HG02588 (cell line): ENCODE data around the gene GABRB3.

Experiments
- ATAC-seq: cut with Tn5 transposase; IDR thresholded peaks from one replicate; pipeline ENCODE4 v1.9.1; 2021; ENCODE audit warnings: mild to moderate bottlenecking, moderate library complexity; ENCODE audit not compliant: unreplicated experiment

The GABRB3 gene

DNA sequence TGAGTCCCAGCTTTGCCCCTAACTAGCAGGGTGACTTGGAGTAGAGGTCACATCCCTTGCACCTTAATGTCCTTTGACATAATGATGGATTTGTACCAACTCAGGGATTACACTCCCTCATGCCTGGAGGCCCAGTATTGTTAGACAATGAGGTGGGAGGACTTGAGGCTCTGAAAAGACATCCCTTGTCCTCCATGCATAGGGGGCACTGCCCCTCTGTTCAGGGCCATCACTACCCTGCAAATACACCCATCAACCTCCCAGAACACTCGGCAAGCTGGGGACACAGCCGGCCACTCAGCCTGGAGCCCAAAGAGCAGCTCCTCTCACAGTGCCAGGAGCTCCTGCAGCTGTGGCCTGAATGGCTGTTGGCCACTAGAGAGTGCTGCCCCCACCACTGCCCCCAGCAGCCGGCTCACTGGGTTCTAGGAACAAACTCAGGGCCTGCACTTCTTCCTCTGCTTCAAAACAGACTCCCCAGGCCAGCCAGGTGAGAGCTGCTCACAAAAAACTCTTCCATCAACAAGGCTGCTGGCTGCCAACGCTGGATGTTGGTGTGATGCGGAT, 90.2 kb downstream of the GABRB3 start:
- ATAC-seq = no peak

DNA sequence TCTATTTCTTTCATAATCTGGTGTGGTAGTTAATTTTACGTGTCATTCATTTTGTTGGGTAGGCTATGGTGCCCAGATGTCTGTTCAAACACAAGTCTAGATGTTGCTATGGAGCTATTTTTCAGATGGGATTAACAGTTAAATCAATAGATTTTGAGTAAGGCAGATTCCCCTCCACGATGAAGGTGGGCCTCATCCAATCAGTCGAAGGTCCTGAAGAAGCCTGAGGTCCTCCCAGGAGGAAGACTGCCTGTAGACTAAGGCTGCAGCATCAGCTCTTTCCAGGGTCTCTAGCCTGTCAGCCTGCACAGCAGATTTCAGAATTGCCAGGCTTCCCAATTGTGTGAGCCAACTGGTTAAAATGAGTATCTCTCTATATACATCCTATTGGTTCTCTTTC, 92.9 kb downstream of the GABRB3 start:
- no peak for ATAC-seq

DNA sequence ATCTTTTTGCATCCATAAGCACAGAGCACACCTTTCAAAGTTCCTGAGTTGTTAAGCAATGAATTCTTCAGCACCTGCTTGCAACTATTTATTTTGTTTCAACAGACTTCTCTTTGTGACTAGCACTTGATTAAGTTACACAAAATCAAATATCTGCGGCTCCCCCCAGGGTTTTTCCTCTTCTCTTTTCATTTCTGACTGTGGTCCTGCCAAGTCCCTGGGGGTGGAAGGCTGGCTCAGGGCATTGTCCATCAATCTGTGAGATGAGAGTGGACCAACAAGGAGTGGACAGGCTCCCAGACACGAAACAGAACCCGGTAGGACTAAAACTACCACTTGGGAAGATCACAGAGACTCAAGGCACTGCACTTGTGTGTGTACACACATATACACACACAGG, 96.8 kb downstream of the GABRB3 start:
- ATAC-seq = no peak

DNA sequence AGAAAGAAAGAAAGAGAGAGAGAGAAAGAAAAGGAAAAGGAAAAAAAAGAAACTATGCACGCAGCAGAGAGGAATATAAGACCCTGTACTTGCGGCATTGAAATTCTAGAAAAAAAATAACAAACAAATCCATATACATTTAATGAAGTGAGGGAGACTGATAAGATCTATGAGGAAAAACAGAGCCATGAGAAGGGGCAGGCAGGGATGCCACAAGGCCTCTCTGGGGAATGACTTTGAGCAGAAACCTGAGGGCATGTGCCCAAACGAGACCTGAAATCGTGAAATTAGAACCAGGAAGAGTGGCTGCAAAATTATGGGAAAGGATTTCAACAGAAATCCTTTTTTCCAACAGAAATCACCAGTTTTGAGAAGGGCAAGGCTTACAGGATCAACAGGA, 98.4 kb downstream of the GABRB3 start:
- no peak for ATAC-seq

DNA sequence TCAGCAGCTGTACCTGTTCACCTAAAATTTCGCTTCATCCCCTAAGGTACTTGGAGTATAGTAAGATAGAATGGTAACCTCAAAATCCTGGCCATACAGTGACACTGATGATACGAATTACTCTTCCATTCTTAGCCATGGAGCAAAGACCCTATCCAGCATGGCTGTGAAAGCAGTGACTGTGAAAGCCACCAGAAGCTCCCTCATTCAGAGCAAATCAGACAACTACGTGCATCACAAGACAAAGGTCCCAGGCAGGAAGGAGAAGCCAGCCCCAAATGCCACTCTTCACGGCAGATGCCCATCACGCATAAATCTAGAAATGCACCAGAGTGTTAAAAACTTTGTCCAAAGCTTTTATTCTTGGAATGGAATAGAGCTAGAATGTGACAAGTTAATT, 99.4 kb downstream of the GABRB3 start:
- ATAC-seq = no peak

DNA sequence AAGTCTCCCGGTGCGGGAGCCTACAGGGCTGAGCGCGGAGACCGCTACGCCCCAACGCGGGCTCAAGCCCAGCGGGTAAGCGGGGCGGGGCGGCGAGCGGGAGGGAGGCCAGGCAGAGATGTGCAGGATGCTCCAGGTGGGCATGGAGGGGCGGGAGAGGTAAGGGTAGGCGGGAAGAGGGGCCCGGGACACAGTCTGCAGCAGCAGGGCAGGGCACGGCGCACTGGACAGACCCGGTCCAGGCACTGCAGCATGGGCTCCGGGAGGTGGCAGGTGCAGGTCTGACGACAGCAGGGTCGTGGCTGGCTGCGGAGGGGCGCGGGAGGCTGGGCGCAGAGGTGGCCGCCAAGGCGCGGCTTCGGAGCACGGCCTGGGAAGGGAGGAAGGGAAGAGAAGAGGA, 102.8 kb downstream of the GABRB3 start:
- ATAC-seq = no peak

DNA sequence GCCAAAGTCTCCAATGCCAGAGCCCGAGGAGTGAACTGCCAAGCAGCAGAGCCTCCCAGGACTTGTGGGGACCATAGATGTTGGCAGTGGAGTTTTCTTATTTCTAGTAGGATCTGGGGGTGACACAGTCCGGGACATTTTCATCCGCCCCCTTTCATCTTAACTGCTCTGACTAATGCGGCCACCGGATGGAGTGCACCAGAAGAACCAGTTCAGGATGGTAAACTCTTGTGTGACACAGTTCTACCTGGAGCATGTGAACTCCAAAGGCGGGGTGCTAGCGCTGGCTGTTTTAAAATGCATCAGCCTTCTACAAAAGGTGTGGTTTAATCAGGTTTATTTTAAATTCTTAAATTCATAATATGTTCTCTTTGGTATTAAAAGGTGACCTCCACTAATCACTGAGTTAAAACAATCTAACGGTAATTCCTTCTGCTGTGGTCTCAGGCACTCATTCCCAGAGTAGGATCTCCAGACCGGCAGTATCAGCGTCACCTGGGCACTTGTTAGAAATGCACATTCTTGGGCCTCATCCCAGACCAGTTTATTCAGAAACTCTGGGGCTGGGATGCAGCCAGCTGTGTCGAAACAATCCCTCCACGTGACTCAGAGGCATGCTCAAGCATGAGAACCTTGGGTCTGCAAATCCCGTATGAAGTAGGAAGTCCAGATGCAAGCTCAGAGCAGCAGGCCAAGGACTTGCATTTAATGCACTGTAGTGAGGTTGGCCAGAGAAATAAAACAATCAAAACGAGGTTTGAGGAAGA, 105.5 kb downstream of the GABRB3 start:
- no peak for ATAC-seq

DNA sequence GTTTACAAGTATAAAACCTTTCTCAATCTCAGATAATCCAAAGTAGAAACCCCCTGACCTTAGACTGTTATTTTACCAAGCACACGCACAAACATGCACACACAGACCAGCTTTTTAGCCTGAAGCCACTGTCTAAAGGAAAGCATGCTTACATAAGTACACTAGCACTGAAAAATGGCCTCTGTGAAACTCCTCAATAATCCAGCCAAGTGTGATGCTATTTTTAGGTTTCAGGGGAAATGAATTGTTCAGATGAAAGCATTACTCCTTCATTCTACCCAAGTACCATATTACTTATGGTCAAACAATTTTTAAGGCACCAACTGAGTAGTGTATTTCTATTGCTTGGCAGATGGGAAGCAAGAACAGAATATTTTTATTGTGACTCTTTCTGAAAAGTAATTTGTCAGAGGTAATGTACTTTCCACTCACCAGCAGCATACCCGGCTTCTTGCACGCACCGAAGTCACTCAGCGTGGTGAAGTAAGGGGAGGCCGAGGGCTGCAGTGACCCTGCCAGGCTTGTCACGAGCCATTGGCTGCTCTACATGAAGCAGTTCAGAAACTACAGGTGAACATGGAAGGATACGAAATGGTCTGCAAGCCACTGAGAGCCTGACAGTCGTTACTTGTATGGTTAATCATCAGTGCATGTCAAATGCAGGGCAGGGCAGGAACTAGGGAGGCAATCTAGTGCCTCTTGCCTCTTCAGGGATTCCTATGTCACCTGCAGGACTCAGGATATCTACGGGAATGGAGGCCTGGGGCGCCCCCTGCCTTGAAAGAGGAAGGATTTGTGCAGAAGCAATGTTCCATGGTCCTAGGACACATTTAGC, 106.7 kb downstream of the GABRB3 start:
- ATAC-seq = no peak

DNA sequence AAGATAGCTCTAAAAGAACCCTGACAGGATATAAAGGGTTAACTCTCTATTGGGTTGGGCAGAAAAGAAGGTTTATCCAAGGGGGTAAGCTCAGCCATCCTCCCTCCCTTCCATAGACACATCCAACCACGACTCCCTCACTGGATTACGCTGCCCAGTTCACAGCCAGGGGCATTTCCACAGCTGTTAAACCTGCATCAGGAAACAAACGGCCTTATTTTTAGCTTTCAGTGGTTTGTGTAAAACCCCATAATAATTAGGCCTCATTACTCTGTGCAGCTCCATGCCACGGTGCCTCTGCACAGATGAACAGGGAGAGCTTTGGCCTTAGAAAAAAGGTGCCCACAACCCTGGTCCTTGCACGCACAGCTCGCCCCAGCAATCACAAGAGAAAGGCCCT, 110.6 kb downstream of the GABRB3 start:
- ATAC-seq = no peak

DNA sequence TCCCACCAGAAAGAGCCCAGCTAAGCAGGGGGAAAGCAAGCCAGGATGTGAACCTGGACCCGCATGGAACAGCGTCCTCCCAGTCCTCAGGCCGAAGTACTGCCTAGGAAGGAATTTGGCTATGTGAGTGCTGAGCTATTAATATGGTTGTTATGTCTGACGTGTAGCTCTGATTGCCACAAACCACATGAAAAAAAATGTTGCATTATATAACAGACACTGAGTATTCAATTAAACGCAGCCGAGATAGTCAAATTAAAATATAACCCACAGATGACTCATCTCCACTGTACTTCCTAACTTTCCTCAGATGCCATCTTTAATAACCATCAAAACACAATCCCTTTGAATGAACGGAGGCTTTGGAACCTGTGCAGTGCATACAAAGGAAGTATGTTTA, 111.1 kb downstream of the GABRB3 start:
- ATAC-seq = no peak

DNA sequence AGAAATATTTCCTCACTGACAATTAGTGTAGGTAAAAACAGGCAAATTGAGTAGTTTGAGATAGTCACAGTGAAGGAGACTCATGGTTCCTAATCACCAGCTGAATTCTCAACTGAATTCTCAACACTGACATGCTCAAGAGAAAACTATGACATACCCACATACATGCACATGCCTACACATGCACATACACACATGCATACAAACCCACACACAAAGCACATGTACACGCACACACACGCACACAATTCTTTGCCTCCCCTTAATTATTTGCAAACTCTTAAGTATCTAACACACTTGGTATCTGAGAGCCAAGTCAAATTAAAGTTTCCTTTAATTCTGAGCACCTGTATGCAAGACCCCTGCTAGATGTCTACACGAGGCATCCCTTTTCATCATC, 111.8 kb downstream of the GABRB3 start:
- no peak for ATAC-seq

DNA sequence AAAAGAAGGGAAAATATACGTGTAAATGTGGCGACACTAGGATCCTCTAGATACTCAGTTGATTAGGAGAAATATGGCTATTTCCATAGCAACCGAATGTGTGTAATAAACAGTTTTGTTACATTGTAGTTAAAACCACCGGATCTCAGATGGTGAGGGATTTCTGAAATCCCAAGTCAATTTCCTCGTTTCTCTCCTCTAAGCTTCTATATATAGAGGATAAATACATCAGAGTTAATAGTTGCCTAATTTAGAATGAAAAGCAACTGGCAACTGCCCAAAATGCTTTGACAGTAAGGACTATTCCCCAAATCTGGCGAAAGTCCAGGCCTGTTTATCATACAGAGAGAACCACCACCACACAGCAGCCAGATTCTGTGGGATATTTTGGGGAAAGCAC, 112.6 kb downstream of the GABRB3 start:
- no peak for ATAC-seq

DNA sequence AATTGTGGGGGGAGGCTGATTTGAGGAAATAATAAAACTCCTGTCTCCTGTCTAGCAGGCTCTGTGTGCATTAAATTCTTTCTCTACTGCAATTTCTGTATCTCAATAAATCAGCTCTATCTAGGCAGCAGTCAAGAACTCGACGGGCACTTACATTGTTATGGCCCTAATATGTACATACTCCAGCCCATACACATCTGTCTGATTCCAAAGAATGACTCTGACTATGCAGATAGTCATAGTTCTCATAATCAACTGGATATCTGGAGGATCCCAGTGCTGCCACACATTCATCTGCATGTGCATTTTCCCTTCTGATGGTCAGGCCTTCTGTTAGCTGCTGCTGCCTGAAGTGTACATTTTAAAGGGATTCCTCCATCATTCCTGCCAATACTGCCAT, 114.6 kb downstream of the GABRB3 start:
- ATAC-seq = no peak

DNA sequence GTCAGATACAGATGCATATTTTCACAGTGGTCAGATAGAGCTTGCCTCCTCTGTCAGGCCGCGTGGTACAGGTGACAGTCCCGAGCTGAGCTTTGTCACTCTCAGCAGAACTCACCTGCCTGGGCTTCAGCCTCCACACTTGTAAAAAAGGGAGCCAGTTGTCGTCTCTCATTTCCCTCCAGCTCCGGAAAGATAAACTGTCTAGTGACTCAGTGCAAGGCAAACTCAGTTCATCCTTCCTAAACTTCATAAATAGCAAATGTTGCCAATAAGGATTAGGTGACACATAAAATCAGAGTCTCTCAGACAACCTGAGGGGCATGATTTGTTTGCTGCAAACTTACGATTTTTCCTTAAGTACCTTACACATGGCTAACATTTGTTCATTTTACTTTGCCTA, 116.8 kb downstream of the GABRB3 start:
- no peak for ATAC-seq

DNA sequence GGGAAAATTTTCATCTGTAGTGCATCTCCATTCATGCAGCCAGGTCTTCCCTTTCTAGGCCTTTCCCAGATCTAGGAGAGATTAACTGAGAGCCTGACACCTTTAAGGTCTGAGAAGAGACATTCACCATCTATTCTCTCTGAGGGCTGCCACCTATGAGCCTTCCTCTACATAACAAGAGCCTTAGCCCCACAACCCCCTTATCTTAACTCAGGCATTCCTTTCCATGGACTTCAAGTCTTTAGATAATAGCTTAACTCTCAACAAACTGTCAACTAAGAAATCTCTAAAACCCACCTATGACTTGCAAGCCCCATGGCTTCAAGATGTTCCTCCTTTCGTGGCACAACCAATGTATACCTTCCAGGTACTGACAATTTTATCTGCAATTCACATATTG, 121.0 kb downstream of the GABRB3 start:
- no peak for ATAC-seq

DNA sequence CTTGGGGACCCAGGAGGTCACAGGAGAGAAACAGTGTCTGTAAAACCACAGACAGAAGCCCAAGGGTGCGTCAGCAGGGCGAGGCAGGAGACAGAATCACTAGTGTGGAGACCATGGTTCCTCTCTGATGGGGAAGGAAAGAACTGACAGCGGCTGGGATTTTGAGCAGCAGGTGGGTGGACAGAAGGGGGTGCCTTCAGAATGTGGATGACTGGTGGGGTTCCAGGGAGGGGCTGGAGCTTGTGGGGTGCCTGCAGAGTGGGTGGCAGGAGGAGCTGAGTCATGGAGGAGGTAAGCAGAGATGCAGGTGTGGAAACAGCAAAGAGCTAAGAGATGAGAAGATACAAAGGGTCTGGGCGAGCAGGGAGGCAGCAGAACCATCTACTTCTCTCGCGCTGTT, 124.2 kb downstream of the GABRB3 start:
- no peak for ATAC-seq

DNA sequence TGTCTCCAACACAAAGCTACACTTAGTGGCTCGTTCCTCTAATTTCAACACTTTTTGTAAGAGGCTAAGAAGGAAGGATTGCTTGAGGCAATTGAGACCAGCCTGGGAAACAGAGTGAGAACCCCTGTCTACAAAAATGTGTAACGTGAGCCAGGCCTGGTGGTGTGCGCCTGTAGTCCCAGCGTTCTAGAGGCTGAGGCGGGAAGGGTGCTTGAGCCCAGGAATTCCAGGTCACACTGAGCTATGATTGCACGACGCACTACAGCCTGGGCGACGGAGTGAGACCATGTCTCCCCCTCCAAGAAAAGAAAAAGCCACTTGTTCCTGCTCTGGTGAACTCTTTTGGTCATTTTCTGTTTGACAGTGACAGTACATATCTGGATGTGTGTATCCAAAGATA, 127.9 kb downstream of the GABRB3 start:
- no peak for ATAC-seq

DNA sequence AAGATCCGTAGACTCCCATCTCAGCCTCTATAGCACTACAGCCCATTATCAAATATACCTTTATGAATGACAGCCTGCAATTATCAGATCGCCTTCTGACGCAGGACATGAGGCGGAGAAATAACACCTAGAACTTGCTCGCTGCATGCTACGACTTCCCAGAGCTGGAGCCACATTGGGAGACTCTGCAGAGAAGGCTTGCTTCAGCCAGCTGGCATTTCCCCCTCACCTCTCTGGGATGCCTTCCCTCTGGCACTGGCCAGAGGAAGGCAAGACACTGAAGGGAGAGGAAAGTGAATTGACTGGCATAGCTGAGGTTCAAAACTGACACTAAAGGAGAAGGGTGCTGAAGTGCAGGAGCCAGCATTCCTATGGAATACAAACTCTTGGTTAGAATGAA, 131.7 kb downstream of the GABRB3 start:
- ATAC-seq = no peak

DNA sequence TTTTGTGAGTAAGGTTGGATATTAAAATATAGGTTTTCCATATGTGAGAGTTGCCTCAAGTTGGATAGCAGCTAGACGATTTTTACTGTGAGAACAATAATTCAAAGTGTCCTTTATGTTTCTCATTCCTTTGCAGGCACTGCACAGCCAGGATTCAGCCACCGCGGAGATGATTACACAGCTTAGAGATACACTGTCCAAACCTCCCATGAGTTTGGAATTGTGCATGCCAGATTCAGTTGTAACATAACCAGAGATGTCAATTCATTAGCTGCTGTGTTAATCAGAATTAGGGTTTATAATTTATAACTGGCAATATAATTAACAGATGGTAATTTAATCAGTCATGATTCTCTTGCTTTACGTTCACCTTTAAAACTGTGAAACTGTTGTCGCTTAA, 132.3 kb downstream of the GABRB3 start:
- ATAC-seq = no peak

DNA sequence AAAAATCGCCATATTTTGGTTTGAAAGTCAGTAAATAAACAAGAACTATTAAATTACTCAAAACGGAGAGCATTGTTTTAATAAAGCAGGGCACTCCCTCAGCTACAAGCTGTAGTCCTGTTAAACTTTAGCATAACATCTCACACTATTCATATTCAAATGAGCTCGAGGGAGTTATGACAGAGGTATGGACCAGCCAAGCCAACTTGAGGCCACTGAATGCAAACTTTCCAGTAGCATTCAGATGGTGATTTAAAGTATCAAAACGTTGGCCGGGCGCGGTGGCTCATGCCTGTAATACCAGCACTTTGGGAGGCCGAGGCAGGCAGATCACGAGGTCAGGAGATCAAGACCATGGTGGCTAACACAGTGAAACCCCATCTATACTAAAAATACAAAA, 132.9 kb downstream of the GABRB3 start:
- no peak for ATAC-seq

DNA sequence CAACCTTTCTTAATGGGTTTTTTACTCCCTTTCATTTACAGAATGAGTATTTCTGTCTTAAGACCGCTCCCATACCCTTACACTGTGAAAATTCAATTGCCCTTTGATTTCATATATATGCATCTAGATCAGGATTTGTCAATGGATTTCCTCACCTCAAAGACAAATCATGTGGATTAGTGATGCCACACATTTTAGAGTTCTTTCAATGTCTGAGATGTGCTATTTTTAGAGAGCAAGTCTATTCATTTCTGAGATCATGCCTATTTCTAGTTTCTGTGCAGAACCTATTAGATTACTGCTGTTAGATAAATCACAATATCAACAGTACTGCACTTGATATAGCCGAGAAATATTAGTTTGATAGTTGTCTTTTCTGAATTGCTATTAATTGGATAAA, 137.3 kb downstream of the GABRB3 start:
- no peak for ATAC-seq

DNA sequence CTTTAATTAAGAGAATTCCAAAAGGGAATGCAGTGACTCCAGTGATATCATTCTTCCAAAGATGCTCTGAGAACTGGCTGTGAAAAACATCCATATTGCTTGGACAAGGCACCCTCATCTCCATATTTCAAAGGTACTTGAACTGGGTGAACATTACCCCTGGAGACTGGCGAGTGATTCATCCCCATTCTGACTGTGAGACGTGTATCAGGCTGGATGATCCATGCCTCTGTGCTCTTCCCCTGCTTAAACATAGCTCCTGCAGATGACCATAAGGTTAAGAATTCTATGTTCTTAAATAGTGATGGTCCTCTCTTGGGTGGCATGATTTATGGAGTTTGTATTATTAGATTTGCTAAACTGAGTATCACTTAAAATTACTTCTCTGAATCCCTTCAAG, 137.8 kb downstream of the GABRB3 start:
- ATAC-seq = no peak
